Measurements from ENCODE around the gene WDR59.

DNA sequence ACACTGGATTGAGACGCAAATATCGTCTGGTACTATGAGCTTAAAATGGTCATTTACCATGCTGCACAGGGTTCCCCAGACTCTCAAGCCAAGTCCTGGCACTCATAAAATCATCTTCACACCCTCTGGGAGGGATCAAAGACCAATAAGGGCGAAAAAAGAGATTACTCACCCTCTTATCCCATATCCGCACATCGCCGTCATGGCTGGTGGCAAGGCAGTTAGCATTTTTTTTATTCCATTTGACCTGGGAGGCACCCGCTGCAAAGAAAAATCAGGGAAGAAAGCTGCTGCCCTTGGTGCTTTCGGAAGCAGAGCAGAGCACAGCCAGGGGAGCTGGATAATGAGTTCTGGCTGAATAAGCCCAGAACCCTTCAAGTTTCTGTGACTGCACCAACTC is 42.4 kb downstream of the WDR59 start:
- TF ChIP-seq CTCF (IDR thresholded peaks at IDR 0.05) (no peak), EP300 (IDR thresholded peaks at IDR 0.05) (no peak)

Data from tibial nerve (tissue), 4 donors.